Measurements from ENCODE around the gene RFC4. TPM values are rescaled to one million over a fixed set of nuclear protein-coding genes. Genes with fewer than 3 reads are reported as not detected.
"Not testable (repeated sequence)": the region's sequence is repeated elsewhere in the genome, so short reads cannot be mapped to it uniquely, and the experiment has no call there.

RFC4 gene
- total RNA-seq, 1 donor from 2014 or later = 23.5 TPM

DNA sequence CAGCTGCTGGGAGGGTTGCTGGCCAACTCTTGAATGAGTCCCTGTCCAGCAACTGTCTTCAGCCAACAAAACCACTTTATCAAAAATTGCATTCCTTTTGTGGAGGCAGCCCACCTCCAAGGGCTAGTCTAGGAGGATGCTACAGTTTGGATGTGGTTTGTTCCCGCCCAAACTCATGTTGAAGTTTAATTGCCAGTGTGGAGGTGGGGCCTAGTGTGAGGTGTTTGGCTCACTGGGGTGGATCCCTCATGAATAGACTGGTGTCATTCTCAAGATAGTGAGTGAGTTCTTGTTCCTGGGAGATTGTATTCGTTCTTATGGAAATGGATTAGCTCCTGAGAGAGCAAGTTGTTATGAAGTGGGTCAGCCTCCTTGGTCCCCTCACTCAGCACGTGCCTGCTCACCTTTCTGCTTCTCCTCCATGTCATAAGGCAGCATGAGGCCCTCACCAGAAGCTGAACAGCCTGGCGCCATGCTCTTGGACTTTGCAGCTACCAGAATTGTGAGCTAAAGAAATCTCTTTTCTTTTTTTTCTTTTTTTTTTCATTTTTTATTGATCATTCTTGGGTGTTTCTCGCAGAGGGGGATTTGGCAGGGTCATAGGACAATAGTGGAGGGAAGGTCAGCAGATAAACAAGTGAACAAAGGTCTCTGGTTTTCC is 4.2 kb upstream of the RFC4 start:
- Histone ChIP-seq H3K27ac (ENCODE audit: low read depth, low read length) (no peak overlapping the region), H3K4me3 (ENCODE audit: low read length in 3 of 3) (no peak overlapping the region), H3K27me3 (ENCODE audit: control insufficient read depth in 3 of 3, insufficient read depth in 3 of 3, low read length in 3 of 3) (peaks cover 4 to 7% (median 5%) of the 10 kb centered on the region in 3 donors), H3K4me1 (ENCODE audit: control insufficient read depth in 3 of 3, insufficient read depth in 3 of 3, low read length in 3 of 3) (peaks cover 10 to 15% (median 10%) of the 10 kb centered on the region in 3 donors), H3K9ac (ENCODE audit: low read depth in 1 of 3, low read length in 3 of 3) (no peak overlapping the region), H3K9me3 (ENCODE audit: control insufficient read depth in 3 of 3, low read length in 3 of 3) (no peaks in the 10 kb centered on the region), H3K36me3 (ENCODE audit: control insufficient read depth in 3 of 3, insufficient read depth in 3 of 3, low read length in 3 of 3) (no peaks in the 10 kb centered on the region)

DNA sequence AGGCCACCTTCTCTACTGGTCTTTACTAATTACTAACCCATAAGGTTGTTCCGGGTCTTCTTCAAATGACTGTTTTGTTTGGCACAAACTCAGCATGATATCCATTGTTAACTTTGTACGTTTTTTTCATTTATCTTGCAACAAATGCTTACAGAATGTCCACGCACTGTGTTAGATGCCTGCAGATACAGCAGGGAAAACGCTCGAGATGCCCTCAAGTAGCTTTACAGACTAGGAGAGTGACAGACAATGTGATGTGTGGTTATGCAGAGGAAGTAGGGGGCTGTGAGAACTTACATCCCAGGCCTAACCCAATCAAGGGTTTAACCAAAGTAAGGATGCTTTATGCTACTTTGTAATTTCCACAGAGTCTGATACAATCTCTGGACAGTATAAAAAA is 949 bp upstream of the RFC4 start:
- Histone ChIP-seq H3K4me3 (ENCODE audit: low read length in 3 of 3) (peak overlapping the region; percentile 84 to 99 (median 96)), H3K36me3 (ENCODE audit: control insufficient read depth in 3 of 3, insufficient read depth in 3 of 3, low read length in 3 of 3) (peaks cover 0 to 8% (median 5%) of the 10 kb centered on the region in 3 donors)

DNA sequence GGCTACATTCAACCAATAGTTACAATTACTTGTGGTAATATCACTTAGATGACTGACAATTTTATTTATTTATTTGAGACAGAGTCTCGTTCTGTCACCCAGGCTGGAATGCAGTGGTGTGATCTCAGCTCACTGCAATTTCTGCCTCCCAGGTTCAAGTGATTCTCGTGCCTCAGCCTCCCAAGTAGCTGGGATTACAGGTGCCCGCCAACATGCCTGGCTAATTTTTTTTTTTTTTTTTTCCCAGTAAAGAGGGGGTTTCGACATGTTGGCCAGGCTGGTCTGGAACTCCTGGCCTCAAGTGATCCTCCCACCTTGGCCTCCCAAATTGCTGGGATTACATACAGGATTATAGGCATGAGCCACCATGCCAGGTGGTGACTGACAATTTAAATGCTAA is 2.8 kb downstream of the RFC4 start:
- H3K9ac ChIP-seq (ENCODE audit: low read depth in 1 of 3, low read length in 3 of 3); H3K4me3 ChIP-seq (ENCODE audit: low read length in 3 of 3); H3K27me3 ChIP-seq (ENCODE audit: control insufficient read depth in 3 of 3, insufficient read depth in 3 of 3, low read length in 3 of 3); H3K27ac ChIP-seq (ENCODE audit: low read depth, low read length); H3K9me3 ChIP-seq (ENCODE audit: control insufficient read depth in 3 of 3, low read length in 3 of 3): not testable (repeated sequence)
- H3K36me3 ChIP-seq (ENCODE audit: control insufficient read depth in 3 of 3, insufficient read depth in 3 of 3, low read length in 3 of 3) = peaks cover 1 to 15% (median 12%) of the 10 kb centered on the region in 3 donors
- H3K4me1 ChIP-seq (ENCODE audit: control insufficient read depth in 3 of 3, insufficient read depth in 3 of 3, low read length in 3 of 3) = peaks cover 12 to 18% (median 15%) of the 10 kb centered on the region in 3 donors

More for the DNA sequence above, 949 bp upstream of the RFC4 start:
- no peaks in the 10 kb centered on the region for H3K9me3 ChIP-seq (ENCODE audit: control insufficient read depth in 3 of 3, low read length in 3 of 3)
- no peaks in the 10 kb centered on the region for H3K27me3 ChIP-seq (ENCODE audit: control insufficient read depth in 3 of 3, insufficient read depth in 3 of 3, low read length in 3 of 3)
- peak overlapping the region in 2 of 3 donors; percentile 86 to 94 for H3K9ac ChIP-seq (ENCODE audit: low read depth in 1 of 3, low read length in 3 of 3)
- peaks cover 12 to 18% (median 15%) of the 10 kb centered on the region in 3 donors for H3K4me1 ChIP-seq (ENCODE audit: control insufficient read depth in 3 of 3, insufficient read depth in 3 of 3, low read length in 3 of 3)
- H3K27ac ChIP-seq (ENCODE audit: low read depth, low read length) = no peak overlapping the region

DNA sequence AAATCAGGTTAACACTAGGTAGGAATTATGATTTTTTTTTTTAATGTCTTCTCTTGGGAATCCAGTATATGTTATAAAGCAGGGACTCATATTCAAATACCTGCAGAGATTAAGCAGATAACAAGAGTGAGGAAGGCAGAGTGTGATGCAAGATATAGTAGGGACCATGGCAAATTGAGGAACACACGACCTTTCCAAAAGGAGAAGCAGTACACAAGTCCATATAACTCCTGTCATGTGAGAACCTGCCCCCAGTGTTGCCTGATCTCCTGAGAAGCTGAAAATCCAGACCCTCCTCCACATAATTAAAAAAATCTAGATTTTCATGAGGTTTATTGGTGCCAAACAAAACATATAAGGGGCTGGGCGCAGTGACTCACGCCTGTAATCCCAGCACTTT is 3.6 kb downstream of the RFC4 start:
- Histone ChIP-seq H3K9me3 (ENCODE audit: control insufficient read depth in 3 of 3, low read length in 3 of 3) (no peaks in the 10 kb centered on the region), H3K27ac (ENCODE audit: low read depth, low read length) (no peak overlapping the region), H3K9ac (ENCODE audit: low read depth in 1 of 3, low read length in 3 of 3) (no peak overlapping the region), H3K36me3 (ENCODE audit: control insufficient read depth in 3 of 3, insufficient read depth in 3 of 3, low read length in 3 of 3) (peaks cover 3 to 21% (median 12%) of the 10 kb centered on the region in 3 donors), H3K4me3 (ENCODE audit: low read length in 3 of 3) (no peak overlapping the region), H3K4me1 (ENCODE audit: control insufficient read depth in 3 of 3, insufficient read depth in 3 of 3, low read length in 3 of 3) (peaks cover 12 to 18% (median 15%) of the 10 kb centered on the region in 3 donors), H3K27me3 (ENCODE audit: control insufficient read depth in 3 of 3, insufficient read depth in 3 of 3, low read length in 3 of 3) (no peaks in the 10 kb centered on the region)

DNA sequence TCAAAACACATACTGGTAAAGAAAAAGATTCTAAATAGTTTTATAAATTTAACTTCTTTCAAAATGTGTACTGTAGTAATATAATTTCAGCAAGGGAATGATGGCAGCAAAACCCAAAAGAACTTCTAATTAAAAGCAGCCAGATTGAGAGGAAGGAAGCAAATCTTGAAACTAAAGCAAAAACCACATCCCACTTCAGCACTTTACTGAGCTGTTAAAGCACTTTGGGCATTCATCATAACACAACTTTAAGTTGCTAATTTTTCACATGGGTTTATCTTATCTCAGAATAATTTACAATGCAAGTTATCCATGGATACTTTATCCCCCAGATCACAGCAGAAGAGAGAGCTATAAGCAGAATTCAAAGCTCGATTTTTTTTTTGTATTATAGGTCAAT is 6.0 kb downstream of the RFC4 start:
- Histone ChIP-seq H3K36me3 (ENCODE audit: control insufficient read depth in 3 of 3, insufficient read depth in 3 of 3, low read length in 3 of 3) (peaks cover 5 to 26% (median 18%) of the 10 kb centered on the region in 3 donors), H3K27me3 (ENCODE audit: control insufficient read depth in 3 of 3, insufficient read depth in 3 of 3, low read length in 3 of 3) (no peaks in the 10 kb centered on the region), H3K9ac (ENCODE audit: low read depth in 1 of 3, low read length in 3 of 3) (no peak overlapping the region), H3K27ac (ENCODE audit: low read depth, low read length) (no peak overlapping the region), H3K4me3 (ENCODE audit: low read length in 3 of 3) (no peak overlapping the region), H3K4me1 (ENCODE audit: control insufficient read depth in 3 of 3, insufficient read depth in 3 of 3, low read length in 3 of 3) (peaks cover under 1 to 3% (median 1%) of the 10 kb centered on the region in 3 donors), H3K9me3 (ENCODE audit: control insufficient read depth in 3 of 3, low read length in 3 of 3) (no peaks in the 10 kb centered on the region)

DNA sequence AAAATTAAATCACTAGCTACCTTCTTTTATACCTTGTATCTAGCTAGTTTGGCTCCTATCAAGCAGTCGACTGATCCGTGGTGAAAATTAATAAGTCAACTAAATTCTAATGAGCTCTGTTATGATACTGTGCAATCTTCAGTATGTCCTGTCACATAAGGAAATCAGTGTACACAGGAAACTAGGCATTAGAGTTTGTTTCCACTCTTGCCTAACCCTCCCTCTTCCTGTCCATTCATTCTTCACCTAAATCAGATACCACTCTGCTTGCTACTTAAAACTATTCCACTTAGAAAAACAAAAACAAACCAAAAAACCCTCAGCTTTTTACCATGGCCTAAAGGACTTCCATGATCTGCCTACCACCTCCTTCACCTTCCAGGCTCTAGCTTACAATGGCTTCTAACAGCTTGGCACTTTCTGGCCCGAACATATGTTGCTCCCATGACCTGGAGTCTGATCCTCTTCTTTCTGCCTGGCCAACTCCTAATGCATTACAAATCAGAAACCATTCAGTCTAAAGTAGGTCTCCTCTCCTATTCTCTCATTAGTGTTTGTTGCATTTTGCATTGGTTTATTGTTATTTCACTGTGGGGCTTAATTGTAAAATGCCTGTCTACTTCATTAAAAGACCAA is 7.9 kb downstream of the RFC4 start:
- peaks cover 5 to 29% (median 27%) of the 10 kb centered on the region in 3 donors for H3K36me3 ChIP-seq (ENCODE audit: control insufficient read depth in 3 of 3, insufficient read depth in 3 of 3, low read length in 3 of 3)

DNA sequence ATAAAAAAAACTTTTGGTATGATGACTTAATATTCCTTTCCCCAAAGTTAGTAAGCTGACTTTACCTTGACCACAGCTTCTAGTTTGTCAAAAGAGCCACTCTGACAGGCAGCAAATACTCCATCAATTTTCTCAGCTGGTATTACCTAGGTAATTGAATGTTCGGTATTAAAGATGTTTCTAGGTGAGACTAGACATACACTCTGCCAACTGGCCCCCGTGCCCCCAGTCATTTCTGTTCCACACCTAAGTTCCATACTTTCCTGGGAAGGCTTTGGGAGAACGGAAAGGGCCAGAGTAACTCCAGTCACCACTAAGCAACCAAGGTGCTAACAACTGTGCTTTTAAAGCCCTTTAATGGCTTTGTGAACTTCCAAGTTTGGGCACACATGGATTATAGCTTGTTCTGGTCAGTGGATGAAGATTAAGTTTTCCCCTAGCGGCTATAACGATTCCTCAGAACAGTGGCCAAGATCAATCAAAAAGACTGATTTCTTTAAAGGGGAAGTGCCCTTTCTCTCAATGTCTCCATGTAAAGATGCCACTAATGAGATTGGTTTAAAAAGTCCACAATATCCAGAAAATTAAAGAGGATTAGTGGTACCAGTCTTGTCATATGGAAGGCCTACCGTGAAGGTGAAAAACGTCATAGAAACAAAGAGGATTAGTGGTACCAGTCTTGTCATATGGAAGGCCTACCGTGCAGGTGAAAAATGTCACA is 15.9 kb downstream of the RFC4 start:
- Histone ChIP-seq H3K9me3 (ENCODE audit: control insufficient read depth in 3 of 3, low read length in 3 of 3) (no peaks in the 10 kb centered on the region), H3K9ac (ENCODE audit: low read depth in 1 of 3, low read length in 3 of 3) (no peak overlapping the region), H3K27me3 (ENCODE audit: control insufficient read depth in 3 of 3, insufficient read depth in 3 of 3, low read length in 3 of 3) (no peaks in the 10 kb centered on the region), H3K36me3 (ENCODE audit: control insufficient read depth in 3 of 3, insufficient read depth in 3 of 3, low read length in 3 of 3) (peaks cover 35 to 62% (median 53%) of the 10 kb centered on the region in 3 donors), H3K27ac (ENCODE audit: low read depth, low read length) (no peak overlapping the region), H3K4me3 (ENCODE audit: low read length in 3 of 3) (no peak overlapping the region), H3K4me1 (ENCODE audit: control insufficient read depth in 3 of 3, insufficient read depth in 3 of 3, low read length in 3 of 3) (peaks cover 23 to 29% (median 24%) of the 10 kb centered on the region in 3 donors)

More for the DNA sequence above, 7.9 kb downstream of the RFC4 start:
- no peak overlapping the region for H3K9ac ChIP-seq (ENCODE audit: low read depth in 1 of 3, low read length in 3 of 3)
- no peaks in the 10 kb centered on the region for H3K9me3 ChIP-seq (ENCODE audit: control insufficient read depth in 3 of 3, low read length in 3 of 3)
- no peaks in the 10 kb centered on the region for H3K27me3 ChIP-seq (ENCODE audit: control insufficient read depth in 3 of 3, insufficient read depth in 3 of 3, low read length in 3 of 3)
- H3K4me3 ChIP-seq (ENCODE audit: low read length in 3 of 3) = no peak overlapping the region
- H3K27ac ChIP-seq (ENCODE audit: low read depth, low read length) = no peak overlapping the region
- H3K4me1 ChIP-seq (ENCODE audit: control insufficient read depth in 3 of 3, insufficient read depth in 3 of 3, low read length in 3 of 3) = no peaks in the 10 kb centered on the region

DNA sequence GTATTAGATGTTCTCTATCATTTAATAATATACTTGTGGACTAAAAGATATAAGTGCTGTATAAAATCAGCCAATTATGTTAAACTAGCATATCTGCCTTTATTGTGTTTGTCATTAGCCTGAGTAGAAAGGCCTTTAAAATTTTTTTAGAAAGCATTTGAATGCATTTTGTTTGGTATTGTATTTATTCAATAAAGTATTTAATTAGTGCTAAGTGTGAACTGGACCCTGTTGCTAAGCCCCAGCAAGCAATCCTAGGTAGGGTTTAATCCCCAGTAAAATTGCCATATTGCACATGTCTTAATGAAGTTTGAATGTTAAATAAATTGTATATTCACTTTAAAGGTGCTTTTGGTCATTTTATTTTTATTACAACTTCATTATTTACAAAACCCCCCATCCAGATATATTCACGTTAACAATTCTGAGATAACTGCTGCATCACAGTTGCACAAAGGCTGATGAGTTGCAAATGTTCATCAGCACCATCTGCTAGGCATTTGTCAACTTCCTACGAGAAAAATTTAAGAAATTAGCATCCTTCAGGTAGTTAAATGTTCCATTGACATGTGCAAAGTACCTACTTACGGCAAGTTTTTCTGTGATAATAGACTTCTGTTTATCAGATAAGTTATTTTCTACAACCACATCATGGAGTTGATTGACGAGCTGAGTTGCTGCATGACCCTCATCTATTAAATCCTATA is 16.6 kb downstream of the RFC4 start:
- no peaks in the 10 kb centered on the region for H3K9me3 ChIP-seq (ENCODE audit: control insufficient read depth in 3 of 3, low read length in 3 of 3)
- no peak overlapping the region for H3K4me3 ChIP-seq (ENCODE audit: low read length in 3 of 3)
- no peak overlapping the region for H3K9ac ChIP-seq (ENCODE audit: low read depth in 1 of 3, low read length in 3 of 3)
- H3K36me3 ChIP-seq (ENCODE audit: control insufficient read depth in 3 of 3, insufficient read depth in 3 of 3, low read length in 3 of 3) = peaks cover 42 to 68% (median 60%) of the 10 kb centered on the region in 3 donors
- H3K4me1 ChIP-seq (ENCODE audit: control insufficient read depth in 3 of 3, insufficient read depth in 3 of 3, low read length in 3 of 3) = peaks cover 30 to 36% (median 32%) of the 10 kb centered on the region in 3 donors
- no peak overlapping the region for H3K27ac ChIP-seq (ENCODE audit: low read depth, low read length)
- H3K27me3 ChIP-seq (ENCODE audit: control insufficient read depth in 3 of 3, insufficient read depth in 3 of 3, low read length in 3 of 3) = no peaks in the 10 kb centered on the region

DNA sequence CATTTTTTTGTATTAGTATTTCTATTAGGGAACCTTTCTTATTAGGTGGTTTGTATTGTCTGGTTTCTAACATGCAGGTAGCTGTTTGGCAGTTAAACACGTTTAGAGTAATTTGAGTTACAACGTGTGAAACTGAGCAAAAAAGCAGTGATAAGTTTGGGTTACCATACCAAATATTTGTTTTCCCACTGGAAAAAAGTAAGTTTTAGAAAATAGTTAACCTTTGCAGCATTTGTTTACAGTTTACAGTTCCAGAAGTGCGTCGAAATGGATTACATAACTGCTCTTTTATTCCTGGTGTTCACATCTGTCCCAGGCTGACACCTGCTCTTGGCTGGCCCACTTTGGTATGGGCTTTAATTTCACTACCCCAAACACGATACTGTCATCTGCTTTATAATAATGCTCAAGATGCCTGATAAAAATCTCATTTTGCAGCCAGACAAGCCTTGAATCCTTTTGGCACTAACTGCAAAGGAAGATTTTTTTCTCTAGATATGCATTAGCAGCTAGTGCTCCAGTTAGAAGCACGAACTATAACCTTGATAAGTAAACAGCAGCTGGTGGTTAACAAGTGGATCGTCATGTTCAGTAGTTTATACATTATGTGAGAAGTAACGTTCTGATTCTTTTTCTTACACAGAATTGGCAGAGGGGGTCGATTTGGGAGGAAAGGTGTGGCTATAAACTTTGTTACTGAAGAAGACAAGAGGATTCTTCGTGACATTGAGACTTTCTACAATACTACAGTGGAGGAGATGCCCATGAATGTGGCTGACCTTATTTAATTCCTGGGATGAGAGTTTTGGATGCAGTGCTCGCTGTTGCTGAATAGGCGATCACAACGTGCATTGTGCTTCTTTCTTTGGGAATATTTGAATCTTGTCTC is 17.6 kb downstream of the RFC4 start:
- H3K4me1 ChIP-seq (ENCODE audit: control insufficient read depth in 3 of 3, insufficient read depth in 3 of 3, low read length in 3 of 3) = peaks cover 31 to 42% (median 32%) of the 10 kb centered on the region in 3 donors
- no peak overlapping the region for H3K4me3 ChIP-seq (ENCODE audit: low read length in 3 of 3)
- H3K36me3 ChIP-seq (ENCODE audit: control insufficient read depth in 3 of 3, insufficient read depth in 3 of 3, low read length in 3 of 3) = peaks cover 52 to 68% (median 57%) of the 10 kb centered on the region in 3 donors
- H3K27ac ChIP-seq (ENCODE audit: low read depth, low read length) = no peak overlapping the region
- H3K9me3 ChIP-seq (ENCODE audit: control insufficient read depth in 3 of 3, low read length in 3 of 3) = no peaks in the 10 kb centered on the region
- no peaks in the 10 kb centered on the region for H3K27me3 ChIP-seq (ENCODE audit: control insufficient read depth in 3 of 3, insufficient read depth in 3 of 3, low read length in 3 of 3)
- no peak overlapping the region for H3K9ac ChIP-seq (ENCODE audit: low read depth in 1 of 3, low read length in 3 of 3)

Data from skeletal muscle tissue (tissue), 4 donors.